ENCODE results near the gene HSPG2.
A peak's percentile ranks its signal among the peaks of the same experiment; 100 is the strongest.
"Not testable (repeated sequence)": the region's sequence is repeated elsewhere in the genome, so short reads cannot be mapped to it uniquely, and the experiment has no call there.

The HSPG2 gene

GRCh38 chr1:21937034-21937371 is at the start of gene HSPG2:
Gene HSPG2, minus strand, starts transcription at chr1:21937310. Its CDS starts 93 bp downstream, at chr1:21937217.
- no peak for DNase-seq (ENCODE audit: low spot score)

DNA sequence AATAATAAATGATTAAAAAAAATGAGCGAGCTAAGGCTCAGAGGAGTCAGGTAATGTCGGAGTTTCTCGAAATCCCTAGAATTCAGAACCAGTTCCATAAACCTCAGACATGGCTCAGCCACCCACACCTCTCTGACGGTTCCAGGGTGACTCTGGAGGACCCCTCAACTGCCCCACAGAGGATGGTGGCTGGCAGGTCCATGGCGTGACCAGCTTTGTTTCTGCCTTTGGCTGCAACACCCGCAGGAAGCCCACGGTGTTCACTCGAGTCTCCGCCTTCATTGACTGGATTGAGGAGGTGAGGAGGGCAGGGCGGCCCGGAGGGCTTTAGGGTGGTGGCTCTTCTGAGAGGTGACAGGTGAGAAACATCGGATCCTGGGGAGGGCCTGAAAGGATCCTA is 49.3 kb upstream of the HSPG2 start:
- not testable (repeated sequence) for DNase-seq (ENCODE audit: low spot score)

GRCh38 chr1:21985893-21986292 is 48.8 kb upstream of the HSPG2 start:
- DNase-seq (ENCODE audit: low spot score), result not testable (repeated sequence)

DNA sequence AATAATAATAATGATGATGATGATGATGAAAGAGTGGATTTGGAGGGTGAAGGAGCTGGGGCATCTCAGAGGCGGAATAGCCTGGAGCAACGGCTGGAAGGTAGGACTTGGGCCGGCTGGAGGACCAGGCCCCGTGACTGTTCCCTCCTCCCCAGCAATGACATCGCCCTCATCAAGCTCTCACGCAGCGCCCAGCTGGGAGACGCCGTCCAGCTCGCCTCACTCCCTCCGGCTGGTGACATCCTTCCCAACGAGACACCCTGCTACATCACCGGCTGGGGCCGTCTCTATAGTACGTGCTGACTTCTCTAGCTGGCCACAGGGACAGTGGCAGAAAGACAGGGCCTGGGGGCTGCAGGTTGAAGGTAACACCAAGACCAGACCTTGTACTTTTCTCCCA is 46.4 kb upstream of the HSPG2 start:
- not testable (repeated sequence) for DNase-seq (ENCODE audit: low spot score)

DNA sequence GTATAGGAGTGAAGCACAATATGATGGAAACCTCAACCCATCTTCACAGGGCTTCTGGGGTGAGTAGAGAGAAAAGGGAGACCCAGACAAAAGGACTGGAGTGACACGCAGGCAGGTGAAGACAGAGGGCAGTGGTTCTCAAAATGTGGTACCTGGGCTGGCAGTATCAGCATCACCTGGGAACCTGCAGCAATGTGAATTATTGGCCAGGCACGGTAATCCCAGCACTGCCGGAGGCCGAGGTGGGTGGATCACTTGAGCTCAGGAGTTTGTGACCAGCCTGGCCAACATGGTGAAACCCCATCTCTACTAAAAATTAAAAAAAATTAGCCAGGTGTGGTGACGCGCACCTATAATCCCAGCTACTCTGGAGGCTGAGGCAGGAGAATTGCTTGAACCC is 45.0 kb upstream of the HSPG2 start:
- DNase-seq (ENCODE audit: low spot score), result not testable (repeated sequence)

DNA sequence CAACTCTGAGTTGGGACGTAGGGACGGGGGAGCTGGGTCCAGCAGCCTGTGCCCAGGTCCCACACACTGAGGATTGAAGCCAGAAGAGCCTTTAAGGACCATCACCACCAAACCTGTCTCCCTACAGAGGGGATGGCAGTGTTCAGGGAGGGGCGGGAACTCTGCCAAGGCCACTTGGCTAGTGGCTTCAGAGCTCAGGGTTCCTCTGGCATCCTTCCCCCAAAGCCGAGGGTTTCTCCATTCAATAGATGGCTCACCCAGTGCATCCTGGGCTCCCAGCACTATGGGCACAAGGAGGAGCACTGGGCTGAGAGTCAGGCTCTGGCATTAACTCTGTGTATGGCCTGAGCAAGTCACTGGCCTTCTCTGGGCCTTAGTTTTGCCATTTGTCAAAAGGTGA is 44.1 kb upstream of the HSPG2 start:
- not testable (repeated sequence) for DNase-seq (ENCODE audit: low spot score)

- DNase-seq (ENCODE audit: low spot score), result not testable (repeated sequence)
Measured at GRCh38 chr1:21980515-21981220, 43.6 kb upstream of the HSPG2 start.

DNA sequence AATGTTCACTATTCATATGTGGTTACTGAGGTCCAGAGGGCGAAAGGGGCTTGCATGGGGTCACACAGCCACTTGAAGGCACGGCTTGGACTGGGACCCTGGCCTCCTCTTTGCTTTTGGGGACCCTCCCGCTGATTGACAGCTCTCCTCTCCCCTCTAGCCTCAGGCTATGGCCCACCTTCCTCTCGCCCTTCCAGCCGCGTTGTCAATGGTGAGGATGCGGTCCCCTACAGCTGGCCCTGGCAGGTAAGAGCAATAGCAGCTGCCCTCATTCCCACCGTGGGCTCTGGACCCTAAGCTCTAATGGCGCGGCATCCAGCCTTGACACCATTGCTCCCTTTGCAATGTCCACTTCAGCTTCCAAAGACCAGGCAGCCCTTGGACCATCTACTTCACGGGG is 41.1 kb upstream of the HSPG2 start:
- DNase-seq (ENCODE audit: low spot score), result not testable (repeated sequence)

- DNase-seq (ENCODE audit: low spot score), result not testable (repeated sequence)
Measured at GRCh38 chr1:21976703-21977239, 39.7 kb upstream of the HSPG2 start, which contains the start of gene CELA3B. Gene CELA3B, plus strand, starts transcription at chr1:21977022. Its CDS starts 18 bp downstream, at chr1:21977040.

DNA sequence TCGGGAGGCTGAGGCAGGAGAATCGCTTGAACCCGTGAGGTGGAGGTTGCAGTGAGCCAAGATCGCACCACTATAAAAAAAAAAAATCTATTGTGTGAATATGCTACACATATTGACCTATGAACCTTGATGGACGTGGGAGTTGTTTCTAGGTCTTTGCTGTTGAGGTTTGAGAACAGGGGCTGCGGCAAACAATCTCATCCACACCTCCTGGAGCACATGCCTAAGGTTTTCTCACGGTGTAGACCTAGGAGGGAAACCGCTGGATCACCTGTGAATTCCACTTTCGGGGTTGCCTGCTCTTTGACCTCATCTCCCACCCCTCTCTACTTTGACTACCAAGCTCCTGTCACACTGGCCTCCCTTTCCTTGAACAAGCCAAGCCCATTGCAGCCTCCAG is 38.2 kb upstream of the HSPG2 start:
- not testable (repeated sequence) for DNase-seq (ENCODE audit: low spot score)

GRCh38 chr1:21974699-21975098 is 37.6 kb upstream of the HSPG2 start:
- not testable (repeated sequence) for DNase-seq (ENCODE audit: low spot score)

- not testable (repeated sequence) for DNase-seq (ENCODE audit: low spot score)
Measured at GRCh38 chr1:21973948-21974347, 36.8 kb upstream of the HSPG2 start.

- not testable (repeated sequence) for DNase-seq (ENCODE audit: low spot score)
Measured at GRCh38 chr1:21972973-21973441, 35.9 kb upstream of the HSPG2 start.

DNA sequence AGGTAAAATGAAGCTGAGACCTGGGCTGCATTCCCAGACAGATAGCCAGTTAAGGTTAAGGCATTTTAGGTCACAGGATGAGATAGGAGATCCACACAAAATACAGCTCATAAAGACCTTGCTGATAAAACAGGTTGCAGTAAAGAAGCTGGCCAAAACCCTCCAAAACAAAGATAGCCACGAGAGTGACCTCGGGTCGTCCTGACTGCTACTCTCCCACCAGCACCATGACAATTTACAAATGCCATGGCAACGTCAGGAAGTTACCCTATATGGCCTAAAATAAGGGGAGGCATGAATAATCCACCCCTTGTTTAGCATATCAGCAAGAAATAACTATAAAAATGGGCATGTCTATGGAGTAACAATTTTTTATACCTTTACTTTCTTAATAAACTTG is 33.4 kb upstream of the HSPG2 start:
- not testable (repeated sequence) for DNase-seq (ENCODE audit: low spot score)

- not testable (repeated sequence) for DNase-seq (ENCODE audit: low spot score)
Measured at GRCh38 chr1:21969066-21969465, 32.0 kb upstream of the HSPG2 start.

DNA sequence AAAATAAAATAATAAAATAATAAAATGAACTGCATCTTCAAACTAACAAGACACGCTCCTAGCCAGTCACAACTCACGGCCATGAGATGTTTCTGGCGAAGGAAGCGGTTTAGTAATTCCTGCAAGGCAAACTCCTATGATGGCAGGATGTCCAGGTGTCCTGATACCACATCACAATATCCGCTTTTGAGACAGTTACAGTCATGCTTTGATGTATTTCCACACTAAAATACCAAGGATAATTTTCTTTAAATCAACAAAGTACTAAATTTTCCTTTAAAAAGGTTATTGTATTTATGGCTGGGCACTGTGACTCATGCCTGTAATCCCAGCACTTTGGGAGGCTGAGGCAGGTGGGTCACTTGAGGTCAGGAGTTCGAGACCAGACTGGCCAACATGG is 30.1 kb upstream of the HSPG2 start:
- DNase-seq (ENCODE audit: low spot score), result not testable (repeated sequence)

- no peak for DNase-seq (ENCODE audit: low spot score)
Measured at GRCh38 chr1:21966247-21967000, 29.3 kb upstream of the HSPG2 start.

DNA sequence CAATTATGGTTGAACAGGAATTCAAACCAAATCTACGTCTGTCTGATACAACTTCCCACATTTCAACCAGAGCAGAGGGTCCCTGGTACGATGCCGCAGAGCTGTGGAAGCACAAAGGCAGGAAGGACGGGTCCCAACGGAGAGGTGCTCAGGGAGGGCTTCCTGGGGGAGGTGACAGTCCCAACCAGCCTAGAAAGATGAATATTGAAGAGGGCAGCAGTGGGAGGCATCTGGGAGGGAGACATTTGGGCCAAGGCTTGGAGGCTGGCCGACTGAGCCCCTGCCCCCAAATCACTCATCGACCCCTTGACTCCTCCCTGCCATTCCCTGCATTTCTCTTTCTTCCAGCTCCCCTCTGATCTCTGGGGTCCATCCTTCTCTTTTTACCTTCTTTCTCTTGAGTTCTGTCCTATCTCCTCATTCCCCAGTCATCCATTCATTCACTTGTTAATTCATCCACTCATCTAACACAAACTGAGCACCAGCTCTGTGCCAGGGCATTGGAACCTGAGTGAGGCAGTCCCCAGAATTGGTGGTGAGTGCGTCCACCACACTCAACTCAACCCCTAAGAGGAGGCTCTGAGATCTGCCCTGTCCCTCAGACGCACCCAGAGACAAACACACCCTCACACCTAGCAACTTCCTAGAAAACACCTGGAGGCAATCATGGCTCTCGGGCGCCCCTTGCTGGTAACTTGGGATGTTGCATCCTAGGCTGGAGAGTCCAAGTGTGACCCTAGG is 26.5 kb upstream of the HSPG2 start:
- DNase-seq (ENCODE audit: low spot score), result peak; percentile 80

GRCh38 chr1:21961799-21962198 is 24.7 kb upstream of the HSPG2 start:
- no peak for DNase-seq (ENCODE audit: low spot score)

DNA sequence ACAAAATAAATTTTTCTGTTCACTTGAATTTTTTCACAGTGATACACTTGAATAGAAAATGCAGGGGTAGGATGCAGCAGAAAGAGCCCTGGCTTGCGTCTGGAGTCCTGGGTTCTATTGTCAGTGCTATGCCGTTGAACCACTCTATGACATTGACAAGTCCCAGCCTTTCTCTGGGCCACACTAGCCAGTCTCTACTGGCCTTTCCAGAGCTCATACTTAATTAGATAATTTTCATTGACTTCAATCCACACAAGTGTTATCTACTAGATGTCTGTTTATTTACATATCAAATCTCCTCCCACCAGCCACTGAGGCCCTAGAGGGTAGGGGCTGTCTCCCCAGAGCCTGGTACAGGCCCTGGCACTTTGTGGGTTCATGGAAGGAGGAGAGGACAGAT is 24.2 kb upstream of the HSPG2 start:
- DNase-seq (ENCODE audit: low spot score), result no peak

GRCh38 chr1:21956720-21957552 is 19.8 kb upstream of the HSPG2 start:
- DNase-seq (ENCODE audit: low spot score), result no peak

Measured in activated CD4-positive, alpha-beta T cell treated with anti-CD3 and anti-CD28 coated beads, Interleukin-2, Interleukin-4, amounts not matched to agents 100 ng/mL and 50 ng/mL, durations not matched to agents 16 hours and 8 hours (primary cell).